H7 (cell line): Measurements from ENCODE around the gene ZNF385D. TPM values are rescaled to one million over a fixed set of nuclear protein-coding genes. Genes with fewer than 3 reads are reported as not detected.
"Not testable (repeated sequence)": the region's sequence is repeated elsewhere in the genome, so short reads cannot be mapped to it uniquely, and the experiment has no call there.

Source experiments
- DNase-seq: peaks from one replicate; pipeline ENCODE4 v3.0.0; 2012
- H3K27me3 ChIP-seq: 2 replicates; pipeline ENCODE4 v1.6.0; 2011; ENCODE audit warnings: mild to moderate bottlenecking, low read length; ENCODE audit not compliant: control insufficient read depth, insufficient read depth
- H3K36me3 ChIP-seq: replicated peaks from 2 replicates; pipeline ENCODE4 v1.5.1; 2011; ENCODE audit warnings: low read length; ENCODE audit not compliant: control insufficient read depth, insufficient read depth
- H3K4me3 ChIP-seq: 2 replicates; pipeline ENCODE4 v1.5.1; 2011; ENCODE audit warnings: low read depth, mild to moderate bottlenecking, control low read depth, low read length, moderate library complexity; ENCODE audit not compliant: insufficient read depth
- total RNA-seq: library from RNA; depleted of rRNA; stranded (reverse); fragments of >200 nt; shearing (Covaris generic); gene quantifications from 2 replicates; pipeline ENCODE4 v1.2.3, GENCODE V29; 2014

Gene ZNF385D
- total RNA-seq, 1 experiment from 2014 or later = 0.17 TPM

GRCh38 chr3:21417991-21418390, 333.0 kb downstream of the ZNF385D start:
- no peak overlapping the region for H3K4me3 ChIP-seq
- H3K36me3 ChIP-seq = no peaks in the 10 kb centered on the region
- no peaks in the 10 kb centered on the region for H3K27me3 ChIP-seq
- DNase-seq = no peak

GRCh38 chr3:21414506-21414905, 336.5 kb downstream of the ZNF385D start:
- no peaks in the 10 kb centered on the region for H3K36me3 ChIP-seq
- DNase-seq = no peak
- H3K4me3 ChIP-seq = no peak overlapping the region
- no peaks in the 10 kb centered on the region for H3K27me3 ChIP-seq

GRCh38 chr3:21411058-21411457, 340.0 kb downstream of the ZNF385D start:
- H3K4me3 ChIP-seq = no peak overlapping the region
- H3K27me3 ChIP-seq = no peaks in the 10 kb centered on the region
- no peaks in the 10 kb centered on the region for H3K36me3 ChIP-seq
- no peak for DNase-seq

- no peaks in the 10 kb centered on the region for H3K36me3 ChIP-seq
Observed at GRCh38 chr3:21409401-21409800, 341.6 kb downstream of the ZNF385D start.

GRCh38 chr3:21407743-21408142, 343.3 kb downstream of the ZNF385D start:
- no peaks in the 10 kb centered on the region for H3K27me3 ChIP-seq
- DNase-seq = no peak
- no peaks in the 10 kb centered on the region for H3K36me3 ChIP-seq
- no peak overlapping the region for H3K4me3 ChIP-seq

More at GRCh38 chr3:21409401-21409800, 341.6 kb downstream of the ZNF385D start:
- no peak for DNase-seq
- no peaks in the 10 kb centered on the region for H3K27me3 ChIP-seq
- no peak overlapping the region for H3K4me3 ChIP-seq

- peak; percentile 7 for DNase-seq
- Histone ChIP-seq H3K36me3 (no peaks in the 10 kb centered on the region), H3K4me3 (no peak overlapping the region), H3K27me3 (no peaks in the 10 kb centered on the region)
Observed at GRCh38 chr3:21405671-21406667, 345.0 kb downstream of the ZNF385D start.

- no peak for DNase-seq
- Histone ChIP-seq H3K4me3 (no peak overlapping the region), H3K36me3 (no peaks in the 10 kb centered on the region), H3K27me3 (no peaks in the 10 kb centered on the region)
Observed at GRCh38 chr3:21398461-21398860, 352.5 kb downstream of the ZNF385D start.

- no peak for DNase-seq
- H3K36me3 ChIP-seq = no peaks in the 10 kb centered on the region
- no peaks in the 10 kb centered on the region for H3K27me3 ChIP-seq
- H3K4me3 ChIP-seq = no peak overlapping the region
Observed at GRCh38 chr3:21393683-21394311, 357.2 kb downstream of the ZNF385D start.

GRCh38 chr3:21392526-21392925, 358.5 kb downstream of the ZNF385D start:
- DNase-seq = no peak
- H3K27me3 ChIP-seq = no peaks in the 10 kb centered on the region
- H3K4me3 ChIP-seq = no peak overlapping the region
- H3K36me3 ChIP-seq = no peaks in the 10 kb centered on the region

- Histone ChIP-seq H3K4me3 (no peak overlapping the region), H3K36me3 (no peaks in the 10 kb centered on the region), H3K27me3 (no peaks in the 10 kb centered on the region)
- DNase-seq = no peak
Observed at GRCh38 chr3:21390856-21391255, 360.2 kb downstream of the ZNF385D start.

GRCh38 chr3:21390136-21390535, 360.9 kb downstream of the ZNF385D start:
- Histone ChIP-seq H3K27me3 (no peaks in the 10 kb centered on the region), H3K4me3 (no peak overlapping the region), H3K36me3 (no peaks in the 10 kb centered on the region)
- DNase-seq = no peak

- not testable (repeated sequence) for H3K27me3 ChIP-seq, H3K36me3 ChIP-seq, H3K4me3 ChIP-seq, DNase-seq
Observed at GRCh38 chr3:21387142-21387826, 363.7 kb downstream of the ZNF385D start.

GRCh38 chr3:21378036-21378435, 373.0 kb downstream of the ZNF385D start:
- not testable (repeated sequence) for H3K4me3 ChIP-seq, H3K27me3 ChIP-seq, H3K36me3 ChIP-seq, DNase-seq

- no peaks in the 10 kb centered on the region for H3K27me3 ChIP-seq
- DNase-seq = no peak
- no peak overlapping the region for H3K4me3 ChIP-seq
Observed at GRCh38 chr3:21377071-21377769, 373.8 kb downstream of the ZNF385D start.

More at GRCh38 chr3:21377071-21377769, 373.8 kb downstream of the ZNF385D start:
- H3K36me3 ChIP-seq = no peaks in the 10 kb centered on the region
